Measurements from ENCODE around the gene HS3ST4.

GRCh38 chr16:25786748-25787147 lies 95.0 kb downstream of the HS3ST4 start:
- TF ChIP-seq EZH2phosphoT487 (IDR thresholded peaks at IDR 0.05; ENCODE audit: borderline replicate concordance) (no peak), ZBTB33 (IDR thresholded peaks at IDR 0.05; ENCODE audit: extremely low read depth, insufficient replicate concordance, low read length) (no peak), JUND (IDR thresholded peaks at IDR 0.05) (no peak), CTCF (IDR thresholded peaks at IDR 0.05 in 2 of 3, conservative IDR thresholded peaks at IDR 0.05 in 1 of 3; ENCODE audit: borderline replicate concordance in 1 of 3, insufficient read depth in 1 of 3, low read depth in 2 of 3, low read length in 2 of 3) (no peak), CBX3 (IDR thresholded peaks at IDR 0.05; ENCODE audit: low read depth) (no peak), ATF3 (IDR thresholded peaks at IDR 0.05) (no peak), EZH2 (IDR thresholded peaks at IDR 0.05) (no peak), RAD21 (IDR thresholded peaks at IDR 0.05; ENCODE audit: low read depth) (no peak), MAX (IDR thresholded peaks at IDR 0.05) (no peak)

Measured in HCT116 (cell line).